MM.1S (cell line): ENCODE measurements around the gene ATAD3A.

ENCODE experiments used
- DNase-seq: peaks from one replicate; pipeline ENCODE4 v3.0.0-alpha.2; 2015
- H2AFZ ChIP-seq: fragments of 300-600 bp; sonication (generic); 2 replicates; pipeline ENCODE4 v1.6.0; 2016; ENCODE audit warnings: antibody characterized with exemption, low read length
- H3F3A ChIP-seq: fragments of 300-600 bp; sonication (generic); 2 replicates; pipeline ENCODE4 v1.6.1; 2016; ENCODE audit warnings: mild to moderate bottlenecking, antibody characterized with exemption, low read length, moderate library complexity, mixed read lengths; ENCODE audit not compliant: insufficient read depth
- H3K27ac ChIP-seq: fragments of 300-600 bp; sonication (generic); 2 replicates; pipeline ENCODE4 v1.5.1; 2016; ENCODE audit warnings: mild to moderate bottlenecking, low read length
- H3K27me3 ChIP-seq: fragments of 300-600 bp; sonication (generic); replicated peaks from 2 replicates; pipeline ENCODE4 v1.6.0; 2016; ENCODE audit warnings: low read length; ENCODE audit not compliant: insufficient read depth
- H3K36me3 ChIP-seq: fragments of 300-600 bp; sonication (generic); replicated peaks from 2 replicates; pipeline ENCODE4 v1.6.1; 2016; ENCODE audit warnings: mild to moderate bottlenecking, low read length, mixed read lengths; ENCODE audit not compliant: insufficient read depth
- H3K4me1 ChIP-seq: fragments of 300-600 bp; sonication (generic); 2 replicates; pipeline ENCODE4 v1.6.1; 2016; ENCODE audit warnings: low read length, mixed read lengths
- H3K4me2 ChIP-seq: fragments of 300-600 bp; sonication (generic); 2 replicates; pipeline ENCODE4 v1.6.0; 2016; ENCODE audit warnings: low read depth, low read length
- H3K4me3 ChIP-seq: fragments of 300-600 bp; sonication (generic); 2 replicates; pipeline ENCODE4 v1.5.1; 2016; ENCODE audit warnings: low read length, mixed read lengths
- H3K79me2 ChIP-seq: fragments of 300-600 bp; sonication (generic); 2 replicates; pipeline ENCODE4 v1.6.1; 2016; ENCODE audit warnings: mixed run types, low read length, mixed read lengths
- H3K9ac ChIP-seq: fragments of 300-600 bp; sonication (generic); 2 replicates; pipeline ENCODE4 v1.6.1; 2016; ENCODE audit warnings: low read length, mixed read lengths
- H3K9me2 ChIP-seq: fragments of 300-600 bp; sonication (generic); replicated peaks from 2 replicates; pipeline ENCODE4 v1.6.1; 2016; ENCODE audit warnings: mild to moderate bottlenecking, low read length, mixed read lengths; ENCODE audit not compliant: insufficient read depth
- H3K9me3 ChIP-seq: fragments of 300-600 bp; sonication (generic); replicated peaks from 2 replicates; pipeline ENCODE4 v1.6.1; 2016; ENCODE audit warnings: mild to moderate bottlenecking, low read length, mixed read lengths; ENCODE audit not compliant: insufficient read depth
- H4K20me1 ChIP-seq: fragments of 300-600 bp; sonication (generic); 2 replicates; pipeline ENCODE4 v1.6.1; 2016; ENCODE audit warnings: mild to moderate bottlenecking, low read length, moderate library complexity, mixed read lengths; ENCODE audit not compliant: insufficient read depth
- CTCF ChIP-seq: fragments of 300-600 bp; sonication (generic); IDR thresholded peaks from 2 replicates; pipeline ENCODE4 v1.5.1; 2016; ENCODE audit warnings: antibody characterized with exemption, low read length, mixed read lengths
- EZH2 ChIP-seq: fragments of 300-600 bp; sonication (generic); optimal IDR thresholded peaks from 2 replicates; pipeline ENCODE3; 2017; ENCODE audit warnings: low read depth, mild to moderate bottlenecking, antibody characterized with exemption, low read length, mixed read lengths
- EZH2phosphoT487 ChIP-seq: fragments of 300-600 bp; sonication (generic); IDR thresholded peaks from 2 replicates; pipeline ENCODE4 v1.6.1; 2018; ENCODE audit warnings: antibody characterized with exemption, low read length

The ATAD3A gene

GRCh38 chr1:1551524-1552262 lies 39.7 kb downstream of the ATAD3A start:
- Histone ChIP-seq H4K20me1 (no peaks in the 10 kb centered on the region), H3F3A (no peaks in the 10 kb centered on the region), H3K4me1 (no peaks in the 10 kb centered on the region), H3K9me3 (no peaks in the 10 kb centered on the region), H3K79me2 (peaks cover 12% of the 10 kb centered on the region; the same call in 1 of the 2 replicates), H3K27me3 (no peaks in the 10 kb centered on the region), H3K27ac (no peak overlapping the region), H3K9me2 (no peaks in the 10 kb centered on the region), H3K4me3 (no peak overlapping the region), H2AFZ (no peak overlapping the region), H3K4me2 (no peak overlapping the region), H3K36me3 (no peaks in the 10 kb centered on the region), H3K9ac (no peak overlapping the region)
- no peak for DNase-seq
- TF ChIP-seq EZH2phosphoT487 (no peak), CTCF (no peak), EZH2 (no peak)

GRCh38 chr1:1552263-1552639 lies 40.3 kb downstream of the ATAD3A start:
- no peak overlapping the region for H3K9ac ChIP-seq
- H3K4me2 ChIP-seq = no peak overlapping the region
- peaks cover 14% of the 10 kb centered on the region; the same call in 1 of the 2 replicates for H3K79me2 ChIP-seq

GRCh38 chr1:1553821-1554494 lies 42.0 kb downstream of the ATAD3A start:
- H3K36me3 ChIP-seq = no peaks in the 10 kb centered on the region
- no peaks in the 10 kb centered on the region for H3K9me2 ChIP-seq
- no peak overlapping the region for H2AFZ ChIP-seq
- H3F3A ChIP-seq = no peaks in the 10 kb centered on the region
- no peak overlapping the region for H3K4me2 ChIP-seq
- no peaks in the 10 kb centered on the region for H4K20me1 ChIP-seq
- H3K4me3 ChIP-seq = no peak overlapping the region
- H3K9me3 ChIP-seq = no peaks in the 10 kb centered on the region
- no peak overlapping the region for H3K27ac ChIP-seq
- no peak for DNase-seq
- H3K79me2 ChIP-seq = peaks cover 14% of the 10 kb centered on the region; the same call in 1 of the 2 replicates
- no peaks in the 10 kb centered on the region for H3K4me1 ChIP-seq
- TF ChIP-seq EZH2phosphoT487 (no peak), CTCF (no peak), EZH2 (no peak)
- H3K9ac ChIP-seq = no peak overlapping the region
- no peaks in the 10 kb centered on the region for H3K27me3 ChIP-seq

More at GRCh38 chr1:1552263-1552639, 40.3 kb downstream of the ATAD3A start:
- Histone ChIP-seq H3K27me3 (no peaks in the 10 kb centered on the region), H3K9me2 (no peaks in the 10 kb centered on the region), H3K27ac (no peak overlapping the region), H3K36me3 (no peaks in the 10 kb centered on the region), H3K4me3 (no peak overlapping the region), H3K4me1 (no peaks in the 10 kb centered on the region), H4K20me1 (no peaks in the 10 kb centered on the region), H3F3A (no peaks in the 10 kb centered on the region), H2AFZ (no peak overlapping the region), H3K9me3 (no peaks in the 10 kb centered on the region)
- DNase-seq = no peak
- no peak for TF ChIP-seq EZH2phosphoT487
- TF ChIP-seq EZH2 = no peak
- TF ChIP-seq CTCF = no peak
